Spleen (tissue), 11 donors: ENCODE results near the gene LDLRAD4. TPM values are rescaled to one million over a fixed set of nuclear protein-coding genes. Genes with fewer than 3 reads are reported as not detected.
A peak's percentile ranks its signal among the peaks of the same experiment; 100 is the strongest.

Source experiments
- DNase-seq: peaks from one replicate; pipeline ENCODE4 v3.0.0-alpha.2; 2020
- H3K27ac ChIP-seq, 8 donors: fragments of 200-600 bp; sonication (generic) in 7 of 8; 1 replicate in 4 of 8; 2 replicates in 4 of 8; pipeline versions ENCODE4 v1.5.0 to v1.8.0; 2016 to 2021; ENCODE audit warnings: inconsistent platforms in 4 of 8, mild to moderate bottlenecking in 4 of 8, moderate library complexity in 1 of 8
- H3K27me3 ChIP-seq, 7 donors: fragments of 200-600 bp; sonication (generic) in 6 of 7; replicated peaks in 1 of 7; 1 replicate in 4 of 7; 2 replicates in 3 of 7; pipeline versions ENCODE4 v1.5.0 to v1.8.0; 2016 to 2021; ENCODE audit warnings: inconsistent platforms in 3 of 7, mild to moderate bottlenecking in 1 of 7
- H3K36me3 ChIP-seq, 6 donors: fragments of 200-600 bp; sonication (generic) in 5 of 6; 1 replicate in 4 of 6; 2 replicates in 2 of 6; pipeline versions ENCODE4 v1.5.0 to v1.8.0; 2016 to 2021; ENCODE audit warnings: inconsistent platforms in 2 of 6
- H3K4me1 ChIP-seq, 6 donors: fragments of 200-600 bp; sonication (generic) in 5 of 6; 1 replicate in 3 of 6; 2 replicates in 3 of 6; pipeline versions ENCODE4 v1.5.0 to v1.8.0; 2016 to 2021; ENCODE audit warnings: inconsistent platforms in 3 of 6
- H3K4me3 ChIP-seq, 8 donors: fragments of 200-600 bp; sonication (generic) in 7 of 8; 1 replicate in 4 of 8; 2 replicates in 4 of 8; pipeline versions ENCODE4 v1.5.0 to v1.8.0; 2016 to 2021; ENCODE audit warnings: inconsistent platforms in 4 of 8, mild to moderate bottlenecking in 4 of 8, moderate library complexity in 2 of 8
- H3K9me3 ChIP-seq, 8 donors: fragments of 200-600 bp; sonication (generic) in 7 of 8; 1 replicate in 4 of 8; 2 replicates in 4 of 8; pipeline versions ENCODE4 v1.5.0 to v1.8.0; 2016 to 2021; ENCODE audit warnings: inconsistent platforms in 4 of 8
- CTCF ChIP-seq, 11 experiments: fragments of 200-600 bp in 7 of 11; fragments of 450-650 bp in 4 of 11; sonication (generic) in 4 of 11; IDR thresholded peaks in 8 of 11; conservative IDR thresholded peaks in 3 of 11; 1 replicate in 7 of 11; 2 replicates in 4 of 11; pipeline versions ENCODE4 v1.4.0 to v1.8.0; 2016 to 2021; ENCODE audit warnings: antibody characterized with exemption in 11 of 11, inconsistent platforms in 4 of 11, mild to moderate bottlenecking in 1 of 11
- POLR2A ChIP-seq, 3 donors: fragments of 450-650 bp; IDR thresholded peaks; one replicate each; pipeline ENCODE4 v1.5.1; 2017; ENCODE audit warnings: antibody characterized with exemption in 3 of 3, mild to moderate bottlenecking in 1 of 3
- POLR2AphosphoS5 ChIP-seq, 3 donors: sonication (generic); formaldehyde crosslinking; IDR thresholded peaks; one replicate each; pipeline ENCODE4 v1.5.1; 2017; ENCODE audit warnings: antibody characterized with exemption in 3 of 3
- WGBS, 5 donors: extraction: QIAGEN DNeasy Blood & Tissue Kit in 3 of 5; methylation state at CpG; one replicate each; pipeline versions ENCODE4 v1.1.5 to v1.1.7; 2013 to 2018; 5-methylcytosine and 5-hydroxymethylcytosine counted together
- intact Hi-C: fragments of 100-400 bp; cut with DNase I; formaldehyde crosslinking; loops from one replicate; pipeline ENCODE4 v1.15.0; 2023; ENCODE audit warnings: low total_unique reads
- polyA plus RNA-seq, 3 donors: library from polyadenylated mRNA; stranded (reverse); fragments of 200-250 nt; gene quantifications; one replicate each; pipeline ENCODE4 v1.2.1, GENCODE V29; 2013
- total RNA-seq, 7 donors: library from RNA; depleted of rRNA in 3 of 7; stranded (reverse); fragments of >200 nt in 3 of 7; fragmentation: NEBNext Ultra II Directional in 4 of 7; extraction: Animal tissue kit (Norgen Biotek cat#: 25700) in 4 of 7; gene quantifications; one replicate each; pipeline versions ENCODE4 v1.1.0 to v1.2.1, GENCODE V29; 2016 to 2021
- donor health status: healthy with polysubstance abuse.
- donor health status: DM: no; HTN: no; CAD: no; lungs with moderate emphysema.
- donor health status: DM: no; HTN: no; CAD: no.
- donor health status: Bipolar disorder and iron deficiency.
- donor health status: healthy.
- donor health status: DM: no; HTN: no; CAD: no.
- donor health status: DM: yes; HTN: yes; CAD: no.

LDLRAD4 gene
- total and polyA plus RNA-seq, 10 donors: 4.5 to 80.8 (median 46.4) TPM

DNA sequence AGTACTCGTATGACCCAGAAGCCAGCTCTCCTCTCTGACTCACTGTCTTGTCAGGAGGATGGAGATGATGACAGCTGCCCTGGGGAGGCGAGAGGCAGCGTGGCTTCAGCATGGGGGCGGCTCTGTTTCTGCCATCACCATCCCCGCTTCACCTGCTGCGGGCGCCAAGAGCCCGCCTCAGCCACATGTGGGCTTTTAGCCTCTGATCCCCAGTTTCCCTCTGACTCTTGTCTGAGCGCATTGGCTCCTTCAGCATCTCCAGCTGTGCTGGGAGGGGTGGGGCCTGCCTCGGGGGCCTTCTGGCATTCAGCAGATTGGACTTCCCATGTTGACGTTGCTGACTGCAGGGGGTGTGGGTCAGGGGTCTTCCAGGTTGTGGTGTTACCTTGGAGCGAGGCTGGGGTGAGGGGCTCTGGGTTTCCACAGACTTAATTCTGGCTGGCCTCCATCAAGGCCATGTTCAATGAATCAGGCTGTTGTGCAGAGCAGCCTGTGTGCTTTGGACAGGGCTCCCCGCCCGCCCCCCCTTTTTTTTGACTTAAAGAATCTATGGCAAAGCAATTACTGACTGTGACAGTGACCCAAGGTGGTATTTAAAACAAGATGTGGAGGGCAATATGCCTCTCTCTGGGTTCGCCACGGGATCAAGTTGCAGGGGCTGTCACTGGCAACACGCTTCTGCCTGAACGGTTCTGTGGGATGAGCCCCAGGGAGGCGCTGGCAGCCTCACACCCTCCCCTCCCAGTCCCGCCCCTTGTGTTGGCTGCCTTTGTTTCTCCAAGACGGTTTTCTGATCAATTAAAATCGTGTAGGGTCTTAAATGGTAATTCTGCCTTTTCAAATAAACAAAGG is 228.3 kb downstream of the LDLRAD4 start:
- 72 to 89% (median 80%) methylated on average over 21 to 22 of the region's 22 CpGs for WGBS, 5 donors
- no peaks in the 10 kb centered on the region for H3K27me3 ChIP-seq
- H3K36me3 ChIP-seq: no peaks in the 10 kb centered on the region
- H3K9me3 ChIP-seq: no peaks in the 10 kb centered on the region
- no peak overlapping the region for H3K4me3 ChIP-seq
- peaks cover 4 to 23% (median 15%) of the 10 kb centered on the region in 6 donors for H3K4me1 ChIP-seq
- no peak for DNase-seq
- no peak overlapping the region for H3K27ac ChIP-seq
- intact Hi-C loops: no loop called here
- TF ChIP-seq POLR2A (IDR thresholded peaks at IDR 0.05): no peak
- no peak for TF ChIP-seq CTCF (IDR thresholded peaks at IDR 0.05 in 8 of 11, conservative IDR thresholded peaks at IDR 0.05 in 3 of 11)
- TF ChIP-seq POLR2AphosphoS5 (IDR thresholded peaks at IDR 0.05): no peak

GRCh38 chr18:13447621-13448334 is 229.2 kb downstream of the LDLRAD4 start:
- 61 to 84% (median 71%) methylated on average over 22 of the region's 22 CpGs for WGBS, 5 donors
- TF ChIP-seq POLR2A (IDR thresholded peaks at IDR 0.05) (no peak), CTCF (IDR thresholded peaks at IDR 0.05 in 8 of 11, conservative IDR thresholded peaks at IDR 0.05 in 3 of 11) (no peak), POLR2AphosphoS5 (IDR thresholded peaks at IDR 0.05) (no peak)
- Histone ChIP-seq H3K27ac (no peak overlapping the region), H3K4me1 (peaks cover 4 to 32% (median 23%) of the 10 kb centered on the region in 6 donors), H3K4me3 (peak overlapping the region in 1 of 8 donors; percentile 4), H3K9me3 (no peaks in the 10 kb centered on the region), H3K27me3 (no peaks in the 10 kb centered on the region), H3K36me3 (no peaks in the 10 kb centered on the region)
- DNase-seq: no peak
- intact Hi-C loops: no loop called here

DNA sequence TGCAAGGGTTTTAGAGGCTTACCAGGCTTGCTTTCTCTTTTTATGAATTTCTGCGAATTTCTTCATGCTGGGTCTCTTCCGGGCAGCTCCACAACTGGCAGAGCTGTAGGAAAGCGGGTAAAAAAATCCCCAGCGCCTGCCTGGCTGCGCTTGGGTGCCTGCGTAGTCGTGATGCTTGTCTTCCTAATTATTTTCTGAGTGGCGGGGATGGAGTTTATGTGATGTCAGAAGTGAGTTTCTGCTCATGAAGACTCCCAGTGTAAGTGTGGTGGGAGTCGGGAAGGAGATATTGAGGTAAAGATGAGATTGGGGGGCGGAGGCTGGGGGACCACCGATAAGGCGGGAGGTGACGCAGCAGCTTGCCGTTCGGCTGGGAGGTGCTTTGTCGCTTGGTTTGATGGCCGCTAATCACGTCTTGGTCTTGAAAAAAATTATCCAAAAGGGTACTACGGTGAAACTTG is 229.8 kb downstream of the LDLRAD4 start:
- TF ChIP-seq POLR2A (IDR thresholded peaks at IDR 0.05): no peak
- Histone ChIP-seq H3K36me3 (no peaks in the 10 kb centered on the region), H3K4me3 (no peak overlapping the region), H3K27ac (no peak overlapping the region), H3K4me1 (peaks cover 4 to 33% (median 23%) of the 10 kb centered on the region in 6 donors), H3K27me3 (no peaks in the 10 kb centered on the region), H3K9me3 (no peaks in the 10 kb centered on the region)
- WGBS, 5 donors: 84 to 90% (median 85%) methylated on average over 19 of the region's 19 CpGs
- DNase-seq: no peak
- intact Hi-C loops: no loop called here

- Histone ChIP-seq H3K27ac (no peak overlapping the region), H3K4me1 (peaks cover 4 to 33% (median 23%) of the 10 kb centered on the region in 6 donors), H3K9me3 (no peaks in the 10 kb centered on the region), H3K36me3 (no peaks in the 10 kb centered on the region), H3K27me3 (no peaks in the 10 kb centered on the region), H3K4me3 (no peak overlapping the region)
- intact Hi-C loops: no loop called here
- WGBS, 5 donors: 96 to 99% (median 98%) methylated on average over 9 of the region's 9 CpGs
- no peak for DNase-seq
- no peak for TF ChIP-seq POLR2A (IDR thresholded peaks at IDR 0.05)
- TF ChIP-seq POLR2AphosphoS5 (IDR thresholded peaks at IDR 0.05): no peak
- no peak for TF ChIP-seq CTCF (IDR thresholded peaks at IDR 0.05 in 8 of 11, conservative IDR thresholded peaks at IDR 0.05 in 3 of 11)
Observed at GRCh38 chr18:13449651-13450050, 231.1 kb downstream of the LDLRAD4 start.
